Measurements from ENCODE around the gene UCP2.

Gene UCP2

DNA sequence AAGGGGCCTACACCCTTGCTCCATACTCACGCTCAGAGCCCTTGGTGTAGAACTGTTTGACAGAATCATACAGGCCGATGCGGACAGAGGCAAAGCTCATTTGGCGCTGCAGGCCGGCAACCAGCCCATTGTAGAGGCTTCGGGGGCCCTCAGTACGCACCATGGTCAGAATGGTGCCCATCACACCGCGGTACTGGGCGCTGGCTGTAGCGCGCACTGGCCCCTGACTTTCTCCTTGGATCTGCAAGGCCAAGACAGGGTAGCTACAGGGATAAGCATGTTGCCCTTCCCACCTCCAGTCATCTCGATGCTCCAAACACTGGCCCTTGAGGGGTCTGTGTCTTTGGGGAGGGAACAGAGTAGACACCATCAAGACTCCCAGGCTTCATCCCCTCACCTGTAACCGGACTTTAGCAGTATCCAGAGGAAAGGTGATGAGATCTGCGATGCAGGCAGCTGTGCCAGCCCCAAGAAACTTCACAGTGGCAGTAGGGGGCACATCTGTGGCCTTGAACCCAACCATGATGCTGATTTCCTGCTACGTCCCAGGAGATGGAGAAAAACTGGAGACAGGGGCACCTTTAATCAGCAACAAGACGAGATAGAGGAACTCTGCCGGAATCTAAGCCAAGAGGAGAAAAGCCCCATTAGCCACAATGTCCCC lies 4.7 kb downstream of the UCP2 start:
- Histone ChIP-seq H3K4me3 (ENCODE audit: low read length) (no peak overlapping the region), H3K9me3 (ENCODE audit: control insufficient read depth, insufficient read depth, low read length) (no peaks in the 10 kb centered on the region), H3K27me3 (ENCODE audit: control insufficient read depth, insufficient read depth, low read length) (no peaks in the 10 kb centered on the region), H3K36me3 (ENCODE audit: control insufficient read depth, insufficient read depth, low read length) (peaks cover 45% of the 10 kb centered on the region), H3K4me1 (ENCODE audit: control insufficient read depth, insufficient read depth, low read length) (peaks cover 4% of the 10 kb centered on the region; the same call in 1 of the 2 replicates), H3K27ac (ENCODE audit: low read length) (no peak overlapping the region)
- WGBS (ENCODE audit: insufficient coverage, insufficient read length), result no CpG with 5 or more reads among the region's 18 CpGs
- no peak for DNase-seq (ENCODE audit: low read depth, low spot score)

DNA sequence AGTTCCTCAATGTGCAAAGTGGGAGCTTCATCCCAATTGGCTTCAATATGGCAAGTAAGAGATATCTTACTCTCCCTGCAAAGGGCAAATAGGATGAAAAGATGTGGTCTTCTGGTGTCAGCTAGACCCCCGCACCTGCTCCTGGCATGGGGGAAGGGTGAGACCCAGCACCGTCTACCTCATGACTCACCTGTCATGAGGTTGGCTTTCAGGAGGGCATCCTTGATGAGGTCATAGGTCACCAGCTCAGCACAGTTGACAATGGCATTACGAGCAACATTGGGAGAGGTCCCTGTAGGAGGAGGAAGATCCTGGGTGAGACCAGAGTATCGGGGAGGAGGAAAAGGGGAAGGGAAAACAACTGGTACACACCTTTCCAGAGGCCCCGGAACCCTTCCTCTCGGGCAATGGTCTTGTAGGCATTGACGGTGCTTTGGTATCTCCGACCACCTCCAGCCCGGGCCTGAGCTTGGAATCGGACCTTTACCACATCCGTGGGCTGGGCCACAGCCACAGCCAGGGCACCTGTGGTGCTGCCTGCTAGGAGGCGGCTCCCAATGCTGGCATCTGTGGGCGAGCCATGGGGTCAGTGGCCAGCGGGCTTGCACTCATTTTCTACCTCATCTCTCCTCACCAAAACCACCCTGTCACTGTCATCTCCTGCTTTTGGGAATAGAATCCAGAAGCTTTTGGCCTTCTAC lies 6.0 kb downstream of the UCP2 start:
- no peaks in the 10 kb centered on the region for H3K9me3 ChIP-seq (ENCODE audit: control insufficient read depth, insufficient read depth, low read length)
- H3K4me1 ChIP-seq (ENCODE audit: control insufficient read depth, insufficient read depth, low read length), result peaks cover 4% of the 10 kb centered on the region; the same call in 1 of the 2 replicates
- no CpG with 5 or more reads among the region's 14 CpGs for whole genome bisulfite sequencing (ENCODE audit: insufficient coverage, insufficient read length)
- no peak overlapping the region for H3K4me3 ChIP-seq (ENCODE audit: low read length)
- DNase-seq (ENCODE audit: low read depth, low spot score), result no peak
- no peak overlapping the region for H3K27ac ChIP-seq (ENCODE audit: low read length)
- H3K36me3 ChIP-seq (ENCODE audit: control insufficient read depth, insufficient read depth, low read length), result peaks cover 45% of the 10 kb centered on the region
- H3K27me3 ChIP-seq (ENCODE audit: control insufficient read depth, insufficient read depth, low read length), result no peaks in the 10 kb centered on the region

DNA sequence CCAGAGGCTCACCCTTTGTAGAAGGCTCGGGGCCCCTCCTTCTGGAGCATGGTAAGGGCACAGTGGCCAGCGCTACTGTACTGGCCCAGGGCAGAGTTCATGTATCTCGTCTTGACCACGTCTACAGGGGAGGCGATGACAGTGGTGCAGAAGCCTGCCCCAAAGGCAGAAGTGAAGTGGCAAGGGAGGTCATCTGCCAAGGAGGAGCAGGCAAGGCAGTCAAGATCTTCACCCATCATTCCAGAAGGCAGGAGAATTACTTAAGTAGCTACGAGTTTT lies 7.2 kb downstream of the UCP2 start:
- no peak overlapping the region for H3K27ac ChIP-seq (ENCODE audit: low read length)

DNA sequence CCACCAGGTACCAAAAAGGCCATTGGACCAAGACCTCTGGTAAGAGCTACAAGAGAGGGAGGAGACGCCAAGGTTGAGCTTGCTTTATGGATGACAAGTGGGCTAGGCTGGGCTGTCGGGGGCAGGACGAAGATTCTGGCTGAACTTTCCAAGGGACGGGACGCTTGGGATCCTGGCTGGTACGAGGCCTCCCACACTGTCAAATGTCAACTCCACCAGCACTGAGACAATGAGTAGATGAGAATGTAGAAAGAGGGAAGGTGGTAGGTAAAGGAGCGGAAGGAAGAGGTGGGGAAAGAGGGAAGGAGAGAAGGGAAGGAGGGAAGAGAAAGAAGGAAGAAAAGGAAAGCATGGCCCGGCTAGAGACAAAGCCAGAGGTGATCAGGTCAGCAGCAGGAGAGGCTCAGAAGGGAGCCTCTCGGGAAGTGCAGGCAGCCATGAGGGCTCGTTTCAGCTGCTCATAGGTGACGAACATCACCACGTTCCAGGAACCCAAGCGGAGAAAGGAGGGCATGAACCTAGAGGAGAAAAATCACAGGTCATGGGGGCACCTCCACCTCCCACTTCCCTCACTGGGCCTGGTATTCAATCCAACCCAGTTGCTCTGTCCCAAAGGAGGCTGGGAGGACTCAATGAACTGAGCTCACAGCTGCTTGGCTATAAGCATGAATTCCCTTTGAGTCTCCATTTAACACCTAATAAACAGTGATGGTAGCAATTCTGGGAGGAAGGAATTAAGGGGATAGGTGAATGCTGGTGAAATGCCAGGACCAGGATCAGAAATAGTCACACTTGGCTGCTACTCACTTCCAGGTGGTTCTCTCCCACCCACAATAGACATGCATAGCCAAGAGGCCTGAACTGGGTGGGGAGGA lies 7.8 kb downstream of the UCP2 start:
- 100% methylated on average over 1 of the region's 13 CpGs for WGBS (ENCODE audit: insufficient coverage, insufficient read length)
- Histone ChIP-seq H3K9me3 (ENCODE audit: control insufficient read depth, insufficient read depth, low read length) (no peaks in the 10 kb centered on the region), H3K4me3 (ENCODE audit: low read length) (no peak overlapping the region), H3K4me1 (ENCODE audit: control insufficient read depth, insufficient read depth, low read length) (no peaks in the 10 kb centered on the region), H3K27ac (ENCODE audit: low read length) (no peak overlapping the region), H3K36me3 (ENCODE audit: control insufficient read depth, insufficient read depth, low read length) (peaks cover 39% of the 10 kb centered on the region), H3K27me3 (ENCODE audit: control insufficient read depth, insufficient read depth, low read length) (no peaks in the 10 kb centered on the region)
- DNase-seq (ENCODE audit: low read depth, low spot score), result no peak

More for the DNA sequence above, 7.2 kb downstream of the UCP2 start:
- Histone ChIP-seq H3K27me3 (ENCODE audit: control insufficient read depth, insufficient read depth, low read length) (no peaks in the 10 kb centered on the region), H3K4me3 (ENCODE audit: low read length) (no peak overlapping the region), H3K9me3 (ENCODE audit: control insufficient read depth, insufficient read depth, low read length) (no peaks in the 10 kb centered on the region), H3K4me1 (ENCODE audit: control insufficient read depth, insufficient read depth, low read length) (no peaks in the 10 kb centered on the region), H3K36me3 (ENCODE audit: control insufficient read depth, insufficient read depth, low read length) (peaks cover 41% of the 10 kb centered on the region)
- WGBS (ENCODE audit: insufficient coverage, insufficient read length), result no CpG with 5 or more reads among the region's 6 CpGs
- no peak for DNase-seq (ENCODE audit: low read depth, low spot score)

DNA sequence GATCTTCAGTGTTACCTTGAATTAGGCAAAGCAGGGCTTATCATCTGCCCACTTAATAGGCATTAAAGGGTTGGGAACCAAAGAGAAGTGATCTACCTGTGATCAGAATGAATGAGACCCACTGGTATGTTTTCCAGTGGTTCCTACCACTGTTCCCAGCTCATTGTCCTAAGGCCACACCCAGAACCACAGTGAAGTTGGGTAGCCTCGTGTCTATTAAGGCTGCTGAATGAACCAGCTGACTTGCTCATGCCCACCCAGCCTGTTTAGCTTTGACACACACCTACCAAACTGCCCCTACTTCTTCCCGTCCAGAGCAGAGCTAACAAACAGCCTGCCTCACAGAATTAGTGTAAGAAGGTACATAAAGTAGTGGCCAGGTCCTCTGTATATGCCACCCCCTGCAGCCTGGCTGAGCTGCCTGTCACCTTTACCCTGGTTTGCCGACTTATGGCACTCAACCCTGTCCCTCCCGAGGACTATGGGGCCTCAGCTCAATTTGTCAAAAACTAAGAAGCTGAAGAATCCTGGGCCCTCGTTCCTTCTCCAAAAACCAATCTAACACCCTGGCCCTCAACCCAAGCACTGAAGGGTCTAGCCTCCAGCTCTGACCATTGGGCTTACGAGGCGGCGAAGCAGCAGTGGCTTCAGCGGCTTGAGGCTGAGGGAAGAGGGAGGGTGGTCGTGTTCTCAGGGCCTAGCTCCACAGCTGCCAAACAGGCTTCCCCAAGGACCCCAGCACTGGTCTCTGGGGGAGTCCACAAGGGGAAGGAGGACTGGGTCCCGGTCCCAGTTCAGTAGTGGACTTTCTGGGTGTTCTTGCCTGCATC lies 9.8 kb downstream of the UCP2 start:
- Histone ChIP-seq H3K4me1 (ENCODE audit: control insufficient read depth, insufficient read depth, low read length) (no peaks in the 10 kb centered on the region), H3K27me3 (ENCODE audit: control insufficient read depth, insufficient read depth, low read length) (no peaks in the 10 kb centered on the region), H3K4me3 (ENCODE audit: low read length) (no peak overlapping the region), H3K9me3 (ENCODE audit: control insufficient read depth, insufficient read depth, low read length) (no peaks in the 10 kb centered on the region), H3K27ac (ENCODE audit: low read length) (no peak overlapping the region), H3K36me3 (ENCODE audit: control insufficient read depth, insufficient read depth, low read length) (peaks cover 31% of the 10 kb centered on the region)
- WGBS (ENCODE audit: insufficient coverage, insufficient read length), result no CpG with 5 or more reads among the region's 11 CpGs
- no peak for DNase-seq (ENCODE audit: low read depth, low spot score)

DNA sequence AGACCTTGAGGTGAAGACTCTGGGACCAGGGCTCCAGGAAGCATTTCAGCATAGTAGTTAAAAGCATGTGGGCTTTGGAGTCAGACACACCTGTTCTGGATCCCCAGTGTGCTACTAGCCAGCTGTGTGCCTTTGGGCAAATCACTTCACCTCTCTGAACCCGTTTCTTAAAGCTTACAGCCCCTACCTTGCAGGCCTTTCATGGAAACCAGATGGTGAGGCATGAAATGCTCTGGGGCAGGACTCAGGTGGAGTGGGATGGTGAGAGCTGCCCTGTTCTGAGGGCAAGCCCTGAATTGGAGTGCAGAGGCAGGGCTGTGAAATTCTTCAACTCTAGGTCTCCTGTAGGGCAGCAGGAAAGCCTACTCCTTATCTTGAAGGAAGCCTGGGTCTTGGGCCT lies 10.5 kb downstream of the UCP2 start:
- Histone ChIP-seq H3K36me3 (ENCODE audit: control insufficient read depth, insufficient read depth, low read length) (peaks cover 24% of the 10 kb centered on the region), H3K9me3 (ENCODE audit: control insufficient read depth, insufficient read depth, low read length) (no peaks in the 10 kb centered on the region), H3K27me3 (ENCODE audit: control insufficient read depth, insufficient read depth, low read length) (no peaks in the 10 kb centered on the region), H3K27ac (ENCODE audit: low read length) (no peak overlapping the region), H3K4me1 (ENCODE audit: control insufficient read depth, insufficient read depth, low read length) (no peaks in the 10 kb centered on the region), H3K4me3 (ENCODE audit: low read length) (no peak overlapping the region)
- DNase-seq (ENCODE audit: low read depth, low spot score), result no peak
- WGBS (ENCODE audit: insufficient coverage, insufficient read length), result no CpG with 5 or more reads among the region's 1 CpG

DNA sequence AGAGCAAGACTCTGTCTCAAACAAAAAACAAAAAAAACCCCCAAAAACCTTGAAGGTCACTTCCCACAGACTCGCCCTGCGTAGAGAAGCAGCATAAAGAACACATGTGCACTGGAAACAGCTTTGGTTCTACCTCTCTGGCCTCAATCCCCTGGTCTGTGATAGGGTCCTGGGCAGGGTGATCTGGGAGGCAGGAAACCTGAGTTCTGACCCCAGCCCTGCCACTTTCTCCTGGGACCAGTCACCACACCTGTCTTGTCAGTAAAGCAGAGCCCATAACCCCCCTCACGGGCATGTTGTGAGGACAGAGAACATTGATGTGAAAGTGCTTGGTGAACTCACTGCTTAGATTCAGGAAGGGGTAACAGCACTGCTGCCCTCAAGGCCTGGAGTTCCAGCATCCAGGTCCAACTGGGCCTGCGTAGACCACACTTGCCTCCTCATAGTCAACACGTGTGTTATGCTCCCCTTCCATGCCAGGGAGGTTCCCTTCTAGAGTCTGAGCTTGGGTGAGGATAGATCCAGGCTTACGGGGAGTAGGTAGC lies 11.4 kb downstream of the UCP2 start:
- H3K4me3 ChIP-seq (ENCODE audit: low read length), result no peak overlapping the region
- no peaks in the 10 kb centered on the region for H3K4me1 ChIP-seq (ENCODE audit: control insufficient read depth, insufficient read depth, low read length)
- no CpG with 5 or more reads among the region's 6 CpGs for WGBS (ENCODE audit: insufficient coverage, insufficient read length)
- no peaks in the 10 kb centered on the region for H3K9me3 ChIP-seq (ENCODE audit: control insufficient read depth, insufficient read depth, low read length)
- peaks cover 16% of the 10 kb centered on the region for H3K36me3 ChIP-seq (ENCODE audit: control insufficient read depth, insufficient read depth, low read length)
- H3K27me3 ChIP-seq (ENCODE audit: control insufficient read depth, insufficient read depth, low read length), result no peaks in the 10 kb centered on the region
- H3K27ac ChIP-seq (ENCODE audit: low read length), result no peak overlapping the region
- no peak for DNase-seq (ENCODE audit: low read depth, low spot score)

DNA sequence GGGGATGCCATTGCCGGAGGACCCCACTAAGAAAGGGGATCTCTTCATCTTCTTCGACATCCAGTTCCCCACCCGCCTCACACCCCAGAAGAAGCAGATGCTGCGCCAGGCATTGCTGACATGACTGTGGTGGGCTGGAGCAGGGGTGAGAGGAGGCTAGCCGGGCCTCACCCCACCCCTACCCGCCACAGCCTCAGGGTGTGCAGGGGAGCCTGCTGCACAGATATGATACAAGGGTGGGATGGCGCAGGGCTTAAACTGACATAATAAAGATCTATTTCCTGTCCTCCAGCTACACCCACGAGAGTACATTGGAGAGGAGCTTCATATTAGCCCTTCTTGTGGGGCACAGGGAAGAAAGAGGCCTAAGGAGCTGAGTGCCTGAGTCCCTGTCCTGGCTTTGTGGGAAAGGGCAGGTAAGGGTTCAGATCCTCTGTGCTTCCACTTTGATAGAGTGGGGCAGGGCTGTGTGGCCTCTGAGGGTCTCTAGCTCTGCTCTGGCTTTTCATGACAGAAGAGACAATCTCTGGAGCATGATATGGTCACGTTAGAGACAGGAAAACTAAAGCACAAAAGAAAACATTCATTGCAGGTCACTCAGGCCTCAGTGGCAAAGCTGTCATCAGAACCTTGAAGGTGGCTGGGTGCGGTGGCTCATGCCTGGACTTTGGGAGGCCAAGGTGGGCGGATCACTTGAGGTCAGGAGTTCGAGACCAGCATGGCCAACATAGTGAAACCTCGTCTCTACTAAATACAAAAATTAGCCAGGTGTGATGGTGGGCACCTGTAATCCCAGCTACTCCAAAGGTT lies 12.4 kb downstream of the UCP2 start:
- Histone ChIP-seq H3K27ac (ENCODE audit: low read length) (no peak overlapping the region), H3K9me3 (ENCODE audit: control insufficient read depth, insufficient read depth, low read length) (no peaks in the 10 kb centered on the region), H3K4me1 (ENCODE audit: control insufficient read depth, insufficient read depth, low read length) (peaks cover 2% of the 10 kb centered on the region; the same call in 1 of the 2 replicates), H3K27me3 (ENCODE audit: control insufficient read depth, insufficient read depth, low read length) (no peaks in the 10 kb centered on the region), H3K4me3 (ENCODE audit: low read length) (no peak overlapping the region), H3K36me3 (ENCODE audit: control insufficient read depth, insufficient read depth, low read length) (peaks cover 8% of the 10 kb centered on the region)
- WGBS (ENCODE audit: insufficient coverage, insufficient read length), result no CpG with 5 or more reads among the region's 13 CpGs
- no peak for DNase-seq (ENCODE audit: low read depth, low spot score)

DNA sequence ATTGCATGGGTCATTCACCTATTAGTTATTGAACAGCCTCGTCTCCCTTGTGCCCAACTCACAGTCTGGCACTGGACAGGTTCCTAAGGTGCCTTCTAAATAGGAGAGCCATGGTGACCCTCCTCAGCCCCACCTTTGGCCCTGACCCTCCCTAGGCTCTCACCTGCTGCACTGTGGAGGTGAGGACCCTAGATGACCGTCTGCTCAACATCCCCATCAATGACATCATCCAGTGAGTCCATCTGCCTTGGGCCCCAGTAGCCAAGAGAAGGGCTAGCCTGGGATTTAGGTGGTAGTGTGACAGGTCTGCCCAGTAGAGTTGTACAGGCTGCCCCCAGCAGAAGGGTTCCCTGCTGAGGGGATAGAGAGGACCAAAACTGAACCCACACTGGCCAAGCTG lies 13.6 kb downstream of the UCP2 start:
- Histone ChIP-seq H3K4me1 (ENCODE audit: control insufficient read depth, insufficient read depth, low read length) (peaks cover 2% of the 10 kb centered on the region; the same call in 1 of the 2 replicates), H3K4me3 (ENCODE audit: low read length) (no peak overlapping the region), H3K27ac (ENCODE audit: low read length) (no peak overlapping the region), H3K36me3 (ENCODE audit: control insufficient read depth, insufficient read depth, low read length) (no peaks in the 10 kb centered on the region), H3K9me3 (ENCODE audit: control insufficient read depth, insufficient read depth, low read length) (no peaks in the 10 kb centered on the region), H3K27me3 (ENCODE audit: control insufficient read depth, insufficient read depth, low read length) (no peaks in the 10 kb centered on the region)
- no CpG with 5 or more reads among the region's 2 CpGs for WGBS (ENCODE audit: insufficient coverage, insufficient read length)
- DNase-seq (ENCODE audit: low read depth, low spot score), result no peak
